GM23248 (cell line): ENCODE data around the gene FLT3. TPM values are rescaled to one million over a fixed set of nuclear protein-coding genes. Genes with fewer than 3 reads are reported as not detected.

ENCODE experiments used
- DNase-seq: peaks from one replicate; pipeline ENCODE4 v3.0.0-alpha.2; 2015
- H2AFZ ChIP-seq: fragments of 200-600 bp; sonication (generic); 2 replicates; pipeline ENCODE4 v1.6.1; 2016; ENCODE audit warnings: antibody characterized with exemption
- H3F3A ChIP-seq: fragments of 200-600 bp; sonication (generic); 2 replicates; pipeline ENCODE4 v1.6.1; 2016; ENCODE audit warnings: mild to moderate bottlenecking, antibody characterized with exemption, mixed run types; ENCODE audit not compliant: insufficient read depth
- H3K27ac ChIP-seq: fragments of 200-600 bp; sonication (generic); 2 replicates; pipeline ENCODE4 v1.5.1; 2016; ENCODE audit warnings: mild to moderate bottlenecking
- H3K27me3 ChIP-seq: fragments of 200-600 bp; sonication (generic); replicated peaks from 2 replicates; pipeline ENCODE4 v1.6.1; 2016; ENCODE audit warnings: mild to moderate bottlenecking; ENCODE audit not compliant: insufficient read depth
- H3K36me3 ChIP-seq: fragments of 200-600 bp; sonication (generic); 2 replicates; pipeline ENCODE4 v1.6.1; 2016; ENCODE audit warnings: low read depth, mild to moderate bottlenecking
- H3K4me1 ChIP-seq: fragments of 200-600 bp; sonication (generic); 2 replicates; pipeline ENCODE4 v1.6.1; 2016; ENCODE audit warnings: mild to moderate bottlenecking; ENCODE audit not compliant: insufficient read depth
- H3K4me2 ChIP-seq: fragments of 200-600 bp; sonication (generic); one replicate; pipeline ENCODE4 v1.6.1; 2016; ENCODE audit warnings: mild to moderate bottlenecking; ENCODE audit not compliant: unreplicated experiment
- H3K4me3 ChIP-seq: fragments of 200-600 bp; sonication (generic); 2 replicates; pipeline ENCODE4 v1.5.1; 2016; ENCODE audit warnings: mild to moderate bottlenecking
- H3K79me2 ChIP-seq: fragments of 200-600 bp; sonication (generic); 2 replicates; pipeline ENCODE4 v1.6.1; 2016; ENCODE audit warnings: mild to moderate bottlenecking; ENCODE audit not compliant: insufficient read depth
- H3K9ac ChIP-seq: fragments of 200-600 bp; sonication (generic); 2 replicates; pipeline ENCODE4 v1.6.1; 2016; ENCODE audit warnings: mild to moderate bottlenecking
- H3K9me2 ChIP-seq: fragments of 200-600 bp; sonication (generic); 2 replicates; pipeline ENCODE4 v1.6.1; 2016; ENCODE audit warnings: mixed run types, mild to moderate bottlenecking, moderate library complexity; ENCODE audit not compliant: insufficient read depth
- H3K9me3 ChIP-seq: fragments of 200-600 bp; sonication (generic); one replicate; pipeline ENCODE4 v1.6.1; 2017; ENCODE audit warnings: low read depth
- H4K20me1 ChIP-seq: fragments of 200-600 bp; sonication (generic); 2 replicates; pipeline ENCODE4 v1.6.0; 2016; ENCODE audit not compliant: insufficient read depth
- EZH2 ChIP-seq: fragments of 200-600 bp; sonication (generic); IDR thresholded peaks from 2 replicates; pipeline ENCODE4 v1.6.1; 2018; ENCODE audit warnings: antibody characterized with exemption, mild to moderate bottlenecking; ENCODE audit not compliant: insufficient read depth, poor library complexity, severe bottlenecking
- EZH2phosphoT487 ChIP-seq: fragments of 200-600 bp; sonication (generic); IDR thresholded peaks from 2 replicates; pipeline ENCODE4 v1.6.1; 2018; ENCODE audit warnings: antibody characterized with exemption, moderate library complexity, mild to moderate bottlenecking, low read depth; ENCODE audit not compliant: insufficient read depth
- WGBS, 2 experiments: methylation state at CpG; one replicate each; pipeline ENCODE4 v1.1.6; 2015 to 2017; ENCODE audit warnings: low lambda C conversion rate in 2 of 2, low coverage in 1 of 2; ENCODE audit errors: missing lambda C conversion rate in 2 of 2; 5-methylcytosine and 5-hydroxymethylcytosine counted together
- in situ Hi-C: fragments of 300-500 bp; cut with MboI; formaldehyde crosslinking; loops from 2 replicates; pipeline ENCODE4 v1.15.0; 2020
- polyA plus RNA-seq: library from polyadenylated mRNA; unstranded; fragments of >200 nt; fragmentation: Nextera tagmentation; extraction: Ambion mirVana; gene quantifications from 2 replicates; pipeline ENCODE4 v1.2.1, GENCODE V29; 2016
- total RNA-seq: library from RNA; depleted of rRNA; stranded (reverse); fragments of >200 nt; shearing (Covaris generic); gene quantifications from 2 replicates; pipeline ENCODE4 v1.2.3, GENCODE V29; 2014

Gene FLT3
- total and polyA plus RNA-seq, 2 experiments from 2014 or later = not detected

DNA sequence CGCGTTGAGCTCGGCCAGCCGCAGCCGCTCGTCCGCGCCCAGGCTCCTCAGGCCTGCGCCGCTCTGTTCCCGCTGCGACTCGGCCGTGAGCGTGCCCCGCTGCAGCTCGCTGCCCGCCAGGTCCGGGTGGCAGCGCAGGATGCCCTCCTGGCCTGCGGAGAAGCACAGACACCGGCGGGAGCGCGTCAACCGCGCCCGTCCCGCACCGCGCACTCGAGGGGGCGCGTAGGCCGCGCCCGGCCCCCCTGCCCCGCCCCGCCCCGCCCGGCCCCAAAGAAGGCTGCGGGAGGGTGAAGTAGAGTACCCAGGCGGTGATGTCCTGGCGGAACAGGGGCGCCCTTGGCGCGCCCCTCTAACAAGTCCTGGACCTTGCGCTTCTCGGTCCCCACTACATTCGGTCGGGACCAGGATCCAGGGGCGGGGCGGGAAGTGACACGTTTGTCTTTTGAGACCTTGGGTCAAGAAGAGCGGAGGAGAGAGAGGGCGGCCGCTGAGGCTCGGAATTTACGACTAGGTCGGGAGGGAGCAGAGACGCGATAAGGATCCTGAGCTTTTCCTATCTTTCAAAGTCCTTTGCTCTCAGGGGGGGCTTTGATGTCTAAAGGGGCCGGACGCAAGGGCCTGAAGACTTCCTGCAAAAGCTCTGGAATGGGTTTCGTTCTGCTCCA, 121.9 kb downstream of the FLT3 start:
- no peak overlapping the region for H3K9ac ChIP-seq
- peaks cover 90% of the 10 kb centered on the region for H3K27me3 ChIP-seq
- H3K36me3 ChIP-seq = no peaks in the 10 kb centered on the region
- H3F3A ChIP-seq = no peaks in the 10 kb centered on the region
- WGBS, 2 experiments = 3 to 4% methylated on average over 44 to 46 of the region's 65 CpGs
- H2AFZ ChIP-seq = no peak overlapping the region
- H3K4me2 ChIP-seq = no peak overlapping the region
- H3K4me1 ChIP-seq = no peaks in the 10 kb centered on the region
- no peaks in the 10 kb centered on the region for H4K20me1 ChIP-seq
- H3K27ac ChIP-seq = no peak overlapping the region
- in situ Hi-C loops = loop anchor here (25.0 kb wide), 1 partner anchor 991 kb away; no protein-coding TSS in a partner anchor
- TF ChIP-seq EZH2 (no peak), EZH2phosphoT487 (no peak)
- DNase-seq = no peak
- no peaks in the 10 kb centered on the region for H3K79me2 ChIP-seq
- no peak overlapping the region for H3K4me3 ChIP-seq
- H3K9me3 ChIP-seq = no peaks in the 10 kb centered on the region
- H3K9me2 ChIP-seq = no peaks in the 10 kb centered on the region

DNA sequence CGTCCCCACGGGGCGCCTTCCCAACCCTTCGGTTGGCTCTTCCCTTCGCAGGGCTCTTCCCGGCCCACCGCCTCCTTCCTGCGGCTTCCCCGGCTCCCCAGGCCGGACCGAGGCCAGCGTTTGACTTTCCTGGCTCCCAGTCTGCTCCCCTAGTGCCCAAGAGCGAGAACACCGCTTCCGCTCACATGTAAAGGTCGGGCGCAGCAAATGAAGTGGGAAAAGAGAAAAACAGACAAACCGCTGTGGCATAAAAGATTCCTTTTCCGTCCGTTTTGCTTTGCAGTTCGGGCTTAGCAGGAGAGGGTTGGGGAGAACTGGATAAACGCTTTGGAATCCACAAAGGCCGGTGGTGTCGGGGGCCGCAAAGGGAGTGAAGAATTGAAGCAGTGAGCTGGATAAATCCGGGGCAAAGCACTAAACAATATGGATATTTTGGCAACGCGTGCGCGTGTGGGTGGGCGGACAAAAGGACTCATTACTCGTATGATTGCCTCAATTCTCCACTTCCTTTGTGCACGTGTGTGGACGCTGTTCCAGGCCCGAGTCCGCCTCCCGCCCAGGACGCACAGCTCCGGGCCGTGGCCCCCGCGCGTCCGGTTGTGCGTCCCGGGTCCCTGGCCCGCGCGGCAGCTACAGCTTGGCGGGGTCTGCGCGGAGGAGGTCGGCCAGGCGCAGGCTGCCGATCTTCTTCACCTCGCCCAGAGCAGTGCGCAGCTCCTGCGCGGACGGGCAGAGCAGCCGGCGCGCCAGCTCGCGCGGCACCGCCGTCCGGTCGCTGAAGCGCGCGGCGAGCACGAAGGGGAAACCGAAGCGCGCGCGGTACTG, 122.7 kb downstream of the FLT3 start:
- no peak overlapping the region for H3K4me3 ChIP-seq

DNA sequence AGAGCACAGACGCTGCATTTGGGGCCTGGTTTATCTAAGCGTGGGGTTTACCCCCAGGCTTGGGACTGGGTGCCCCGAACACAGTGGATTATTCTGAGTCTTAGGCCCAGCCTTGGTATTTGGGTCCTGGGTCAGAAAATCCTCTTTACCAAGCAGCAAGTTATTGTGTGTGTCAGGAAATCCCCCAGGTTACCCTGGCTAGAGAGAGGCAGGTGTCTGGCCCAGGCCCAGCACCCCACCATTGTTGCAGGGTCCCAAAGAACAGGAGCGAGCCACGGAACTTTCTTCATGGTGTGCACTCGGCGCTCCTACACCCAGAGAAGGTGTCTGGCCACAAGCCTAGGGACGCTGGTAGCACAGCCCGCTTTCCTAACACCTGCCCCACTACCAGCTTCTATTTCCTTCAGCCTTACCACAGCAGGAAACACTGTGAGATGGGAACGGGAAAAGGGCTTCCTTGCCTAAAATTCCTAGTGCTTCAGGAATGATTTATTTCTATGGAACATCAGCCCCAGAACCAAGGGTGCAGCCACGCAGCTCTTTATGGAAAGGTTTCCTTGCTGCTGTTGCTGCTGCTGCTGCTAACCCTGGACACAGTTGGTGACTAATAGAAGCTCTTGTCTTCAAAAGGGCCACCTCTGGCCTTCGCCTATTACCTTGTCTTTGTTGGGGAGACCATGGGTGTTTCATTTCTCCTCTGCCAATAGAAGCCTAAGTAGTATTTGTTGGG, 123.8 kb downstream of the FLT3 start:
- H3K27me3 ChIP-seq = peaks cover 89% of the 10 kb centered on the region
- no peak for TF ChIP-seq EZH2phosphoT487
- TF ChIP-seq EZH2 = no peak
- 8 to 9% methylated on average over 9 to 12 of the region's 12 CpGs for WGBS, 2 experiments
- H3K79me2 ChIP-seq = no peaks in the 10 kb centered on the region
- no peak overlapping the region for H3K9ac ChIP-seq
- H3K9me2 ChIP-seq = no peaks in the 10 kb centered on the region
- no peak overlapping the region for H3K4me3 ChIP-seq
- H2AFZ ChIP-seq = no peak overlapping the region
- H3K36me3 ChIP-seq = no peaks in the 10 kb centered on the region
- no peak for DNase-seq
- no peaks in the 10 kb centered on the region for H3F3A ChIP-seq
- no peaks in the 10 kb centered on the region for H3K4me1 ChIP-seq
- H3K4me2 ChIP-seq = no peak overlapping the region
- no peak overlapping the region for H3K27ac ChIP-seq
- in situ Hi-C loops = loop anchor here (25.0 kb wide), 1 partner anchor 989 kb away; no protein-coding TSS in a partner anchor
- H4K20me1 ChIP-seq = no peaks in the 10 kb centered on the region
- no peaks in the 10 kb centered on the region for H3K9me3 ChIP-seq

More for the DNA sequence above, 122.7 kb downstream of the FLT3 start:
- H3K9ac ChIP-seq = no peak overlapping the region
- peaks cover 89% of the 10 kb centered on the region for H3K27me3 ChIP-seq
- H3K4me2 ChIP-seq = no peak overlapping the region
- no peaks in the 10 kb centered on the region for H3K79me2 ChIP-seq
- TF ChIP-seq EZH2phosphoT487 (0 out of 2 replicates have a peak, but pooled peaks have one; percentile 63), EZH2 (peak; percentile 95)
- no peaks in the 10 kb centered on the region for H3F3A ChIP-seq
- no peaks in the 10 kb centered on the region for H3K9me2 ChIP-seq
- H3K27ac ChIP-seq = no peak overlapping the region
- WGBS, 2 experiments = 4 to 5% methylated on average over 74 to 79 of the region's 80 CpGs
- no peaks in the 10 kb centered on the region for H3K4me1 ChIP-seq
- in situ Hi-C loops = loop anchor here (25.0 kb wide), 1 partner anchor 990 kb away; no protein-coding TSS in a partner anchor
- DNase-seq = peak; percentile 39
- no peaks in the 10 kb centered on the region for H4K20me1 ChIP-seq
- no peaks in the 10 kb centered on the region for H3K36me3 ChIP-seq
- no peak overlapping the region for H2AFZ ChIP-seq
- no peaks in the 10 kb centered on the region for H3K9me3 ChIP-seq
